WTC11 (cell line): ENCODE results near the gene ITGAL. TPM values are rescaled to one million over a fixed set of nuclear protein-coding genes. Genes with fewer than 3 reads are reported as not detected.

Experiments
- FOXK1 ChIP-seq: sonication (generic); formaldehyde crosslinking; IDR thresholded peaks from 2 replicates; pipeline ENCODE4 v1.8.0; 2022; ENCODE audit warnings: mild to moderate bottlenecking, moderate library complexity, missing genetic modification reagents
- FOXP1 ChIP-seq: sonication (generic); formaldehyde crosslinking; IDR thresholded peaks from 2 replicates; pipeline ENCODE4 v1.8.0; 2022; ENCODE audit warnings: missing genetic modification reagents, mild to moderate bottlenecking, moderate library complexity, borderline replicate concordance
- PRRX2 ChIP-seq: fragments of 250-450 bp; sonication (Bioruptor Pico); IDR thresholded peaks from 2 replicates; pipeline ENCODE4 v1.8.0; 2021; ENCODE audit warnings: mild to moderate bottlenecking
- ZNF219 ChIP-seq: sonication (generic); formaldehyde crosslinking; IDR thresholded peaks from 2 replicates; pipeline ENCODE4 v1.8.0; 2023; ENCODE audit warnings: missing genetic modification reagents, mild to moderate bottlenecking, borderline replicate concordance
- ZNF232 ChIP-seq: sonication (generic); formaldehyde crosslinking; IDR thresholded peaks from 2 replicates; pipeline ENCODE4 v1.8.0; 2022; ENCODE audit warnings: mild to moderate bottlenecking, missing genetic modification reagents
- total RNA-seq: library from RNA; stranded (reverse); gene quantifications from 3 replicates; pipeline ENCODE4 v1.2.3, GENCODE V29; 2021
- TF ChIP-seq, protein P1 (sequence below): sonication (generic); formaldehyde crosslinking; IDR thresholded peaks from 2 replicates; pipeline ENCODE4 v1.8.1; 2023; ENCODE audit warnings: mild to moderate bottlenecking, missing genetic modification reagents, borderline replicate concordance
- TF ChIP-seq, protein P2 (sequence below): fragments of 250-450 bp; sonication (Bioruptor Pico); conservative IDR thresholded peaks from 2 replicates; pipeline ENCODE4 v1.9.0; 2021; ENCODE audit warnings: mild to moderate bottlenecking
- TF ChIP-seq, protein P3 (sequence below): sonication (generic); formaldehyde crosslinking; IDR thresholded peaks from 2 replicates; pipeline ENCODE4 v1.8.1; 2022; ENCODE audit warnings: low read depth, mild to moderate bottlenecking, moderate library complexity, missing genetic modification reagents, borderline replicate concordance
- TF ChIP-seq, protein P4 (sequence below): fragments of 250-450 bp; sonication (Bioruptor Pico); IDR thresholded peaks from 2 replicates; pipeline ENCODE4 v1.9.0; 2021; ENCODE audit warnings: mild to moderate bottlenecking
- TF ChIP-seq, protein P5 (sequence below): sonication (generic); formaldehyde crosslinking; IDR thresholded peaks from 2 replicates; pipeline ENCODE4 v1.8.1; 2023; ENCODE audit warnings: mild to moderate bottlenecking, missing genetic modification reagents
- TF ChIP-seq, protein P6 (sequence below): fragments of 250-450 bp; sonication (Bioruptor Pico); IDR thresholded peaks from 2 replicates; pipeline ENCODE4 v1.9.0; 2021; ENCODE audit warnings: mild to moderate bottlenecking, borderline replicate concordance
- TF ChIP-seq, protein P7 (sequence below): sonication (generic); formaldehyde crosslinking; IDR thresholded peaks from 2 replicates; pipeline ENCODE4 v1.8.1; 2023; ENCODE audit warnings: mild to moderate bottlenecking, missing genetic modification reagents, moderate library complexity

ITGAL gene
- total RNA-seq, 1 experiment from 2014 or later = 1.0 TPM

DNA sequence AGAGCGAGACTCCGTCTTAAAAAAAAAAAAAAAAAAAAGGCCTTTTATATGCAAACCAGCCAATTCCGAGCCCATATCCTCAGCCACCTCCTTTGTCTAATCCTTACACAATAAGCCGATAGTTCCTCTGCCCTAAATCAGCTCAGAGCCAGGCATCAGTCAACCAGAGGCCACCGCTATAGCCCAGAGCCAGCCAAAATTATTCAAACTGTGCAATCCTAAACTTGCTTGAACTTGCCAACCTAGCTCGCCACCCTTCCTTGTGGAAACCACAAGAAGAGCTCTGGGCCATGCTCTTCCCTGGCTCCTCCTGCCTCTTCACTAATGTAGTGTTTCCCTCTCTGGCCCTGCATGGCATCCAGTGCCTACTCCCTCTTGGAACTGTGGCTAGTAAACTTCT, 17.7 kb downstream of the ITGAL start (continued):
- TF ChIP-seq, protein P1, sequence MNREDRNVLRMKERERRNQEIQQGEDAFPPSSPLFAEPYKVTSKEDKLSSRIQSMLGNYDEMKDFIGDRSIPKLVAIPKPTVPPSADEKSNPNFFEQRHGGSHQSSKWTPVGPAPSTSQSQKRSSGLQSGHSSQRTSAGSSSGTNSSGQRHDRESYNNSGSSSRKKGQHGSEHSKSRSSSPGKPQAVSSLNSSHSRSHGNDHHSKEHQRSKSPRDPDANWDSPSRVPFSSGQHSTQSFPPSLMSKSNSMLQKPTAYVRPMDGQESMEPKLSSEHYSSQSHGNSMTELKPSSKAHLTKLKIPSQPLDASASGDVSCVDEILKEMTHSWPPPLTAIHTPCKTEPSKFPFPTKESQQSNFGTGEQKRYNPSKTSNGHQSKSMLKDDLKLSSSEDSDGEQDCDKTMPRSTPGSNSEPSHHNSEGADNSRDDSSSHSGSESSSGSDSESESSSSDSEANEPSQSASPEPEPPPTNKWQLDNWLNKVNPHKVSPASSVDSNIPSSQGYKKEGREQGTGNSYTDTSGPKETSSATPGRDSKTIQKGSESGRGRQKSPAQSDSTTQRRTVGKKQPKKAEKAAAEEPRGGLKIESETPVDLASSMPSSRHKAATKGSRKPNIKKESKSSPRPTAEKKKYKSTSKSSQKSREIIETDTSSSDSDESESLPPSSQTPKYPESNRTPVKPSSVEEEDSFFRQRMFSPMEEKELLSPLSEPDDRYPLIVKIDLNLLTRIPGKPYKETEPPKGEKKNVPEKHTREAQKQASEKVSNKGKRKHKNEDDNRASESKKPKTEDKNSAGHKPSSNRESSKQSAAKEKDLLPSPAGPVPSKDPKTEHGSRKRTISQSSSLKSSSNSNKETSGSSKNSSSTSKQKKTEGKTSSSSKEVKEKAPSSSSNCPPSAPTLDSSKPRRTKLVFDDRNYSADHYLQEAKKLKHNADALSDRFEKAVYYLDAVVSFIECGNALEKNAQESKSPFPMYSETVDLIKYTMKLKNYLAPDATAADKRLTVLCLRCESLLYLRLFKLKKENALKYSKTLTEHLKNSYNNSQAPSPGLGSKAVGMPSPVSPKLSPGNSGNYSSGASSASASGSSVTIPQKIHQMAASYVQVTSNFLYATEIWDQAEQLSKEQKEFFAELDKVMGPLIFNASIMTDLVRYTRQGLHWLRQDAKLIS (CRISPR knock-in tag) = no peak
- TF ChIP-seq, protein P2, sequence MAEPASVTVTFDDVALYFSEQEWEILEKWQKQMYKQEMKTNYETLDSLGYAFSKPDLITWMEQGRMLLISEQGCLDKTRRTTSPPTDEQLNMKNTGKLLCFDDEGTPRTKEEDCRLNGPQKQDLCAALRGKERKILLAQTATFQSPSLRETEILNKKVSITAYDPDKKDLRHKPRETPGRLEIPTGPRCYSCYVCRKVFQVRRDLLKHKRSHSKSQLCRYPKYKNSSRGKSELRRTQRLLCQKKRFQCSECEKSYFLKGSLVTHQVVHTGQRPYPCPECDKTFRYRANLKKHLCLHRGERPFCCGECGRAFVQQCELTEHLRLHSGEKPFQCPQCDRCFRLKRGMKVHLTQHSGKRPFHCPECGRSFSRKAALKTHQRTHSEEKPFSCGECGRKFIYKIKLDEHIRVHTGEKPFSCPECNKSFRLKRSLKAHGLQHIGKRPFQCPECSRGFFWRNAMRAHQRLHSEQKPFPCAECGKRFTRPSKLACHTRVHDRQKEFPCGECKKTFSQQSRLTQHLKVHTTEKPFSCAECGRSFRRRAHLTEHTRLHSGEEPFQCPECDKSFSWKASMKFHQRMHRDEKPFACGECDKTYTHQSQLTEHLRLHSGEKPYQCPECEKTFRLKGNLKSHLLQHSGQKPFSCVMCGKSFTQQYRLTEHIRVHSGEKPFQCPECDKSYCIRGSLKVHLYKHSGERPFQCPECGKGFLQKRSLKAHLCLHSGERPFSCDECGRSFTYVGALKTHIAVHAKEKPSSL (CRISPR knock-in tag) = no peak
- TF ChIP-seq FOXK1 = no peak
- no peak for TF ChIP-seq FOXP1 (CRISPR knock-in tag)
- TF ChIP-seq ZNF232 (CRISPR knock-in tag) = no peak
- TF ChIP-seq, protein P3, sequence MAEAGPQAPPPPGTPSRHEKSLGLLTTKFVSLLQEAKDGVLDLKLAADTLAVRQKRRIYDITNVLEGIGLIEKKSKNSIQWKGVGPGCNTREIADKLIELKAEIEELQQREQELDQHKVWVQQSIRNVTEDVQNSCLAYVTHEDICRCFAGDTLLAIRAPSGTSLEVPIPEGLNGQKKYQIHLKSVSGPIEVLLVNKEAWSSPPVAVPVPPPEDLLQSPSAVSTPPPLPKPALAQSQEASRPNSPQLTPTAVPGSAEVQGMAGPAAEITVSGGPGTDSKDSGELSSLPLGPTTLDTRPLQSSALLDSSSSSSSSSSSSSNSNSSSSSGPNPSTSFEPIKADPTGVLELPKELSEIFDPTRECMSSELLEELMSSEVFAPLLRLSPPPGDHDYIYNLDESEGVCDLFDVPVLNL (CRISPR knock-in tag) = no peak
- TF ChIP-seq, protein P4, sequence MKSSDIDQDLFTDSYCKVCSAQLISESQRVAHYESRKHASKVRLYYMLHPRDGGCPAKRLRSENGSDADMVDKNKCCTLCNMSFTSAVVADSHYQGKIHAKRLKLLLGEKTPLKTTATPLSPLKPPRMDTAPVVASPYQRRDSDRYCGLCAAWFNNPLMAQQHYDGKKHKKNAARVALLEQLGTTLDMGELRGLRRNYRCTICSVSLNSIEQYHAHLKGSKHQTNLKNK = no peak
- TF ChIP-seq ZNF219 (CRISPR knock-in tag) = no peak
- TF ChIP-seq, protein P5, sequence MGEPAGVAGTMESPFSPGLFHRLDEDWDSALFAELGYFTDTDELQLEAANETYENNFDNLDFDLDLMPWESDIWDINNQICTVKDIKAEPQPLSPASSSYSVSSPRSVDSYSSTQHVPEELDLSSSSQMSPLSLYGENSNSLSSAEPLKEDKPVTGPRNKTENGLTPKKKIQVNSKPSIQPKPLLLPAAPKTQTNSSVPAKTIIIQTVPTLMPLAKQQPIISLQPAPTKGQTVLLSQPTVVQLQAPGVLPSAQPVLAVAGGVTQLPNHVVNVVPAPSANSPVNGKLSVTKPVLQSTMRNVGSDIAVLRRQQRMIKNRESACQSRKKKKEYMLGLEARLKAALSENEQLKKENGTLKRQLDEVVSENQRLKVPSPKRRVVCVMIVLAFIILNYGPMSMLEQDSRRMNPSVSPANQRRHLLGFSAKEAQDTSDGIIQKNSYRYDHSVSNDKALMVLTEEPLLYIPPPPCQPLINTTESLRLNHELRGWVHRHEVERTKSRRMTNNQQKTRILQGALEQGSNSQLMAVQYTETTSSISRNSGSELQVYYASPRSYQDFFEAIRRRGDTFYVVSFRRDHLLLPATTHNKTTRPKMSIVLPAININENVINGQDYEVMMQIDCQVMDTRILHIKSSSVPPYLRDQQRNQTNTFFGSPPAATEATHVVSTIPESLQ (CRISPR knock-in tag) = no peak
- TF ChIP-seq, protein P6, sequence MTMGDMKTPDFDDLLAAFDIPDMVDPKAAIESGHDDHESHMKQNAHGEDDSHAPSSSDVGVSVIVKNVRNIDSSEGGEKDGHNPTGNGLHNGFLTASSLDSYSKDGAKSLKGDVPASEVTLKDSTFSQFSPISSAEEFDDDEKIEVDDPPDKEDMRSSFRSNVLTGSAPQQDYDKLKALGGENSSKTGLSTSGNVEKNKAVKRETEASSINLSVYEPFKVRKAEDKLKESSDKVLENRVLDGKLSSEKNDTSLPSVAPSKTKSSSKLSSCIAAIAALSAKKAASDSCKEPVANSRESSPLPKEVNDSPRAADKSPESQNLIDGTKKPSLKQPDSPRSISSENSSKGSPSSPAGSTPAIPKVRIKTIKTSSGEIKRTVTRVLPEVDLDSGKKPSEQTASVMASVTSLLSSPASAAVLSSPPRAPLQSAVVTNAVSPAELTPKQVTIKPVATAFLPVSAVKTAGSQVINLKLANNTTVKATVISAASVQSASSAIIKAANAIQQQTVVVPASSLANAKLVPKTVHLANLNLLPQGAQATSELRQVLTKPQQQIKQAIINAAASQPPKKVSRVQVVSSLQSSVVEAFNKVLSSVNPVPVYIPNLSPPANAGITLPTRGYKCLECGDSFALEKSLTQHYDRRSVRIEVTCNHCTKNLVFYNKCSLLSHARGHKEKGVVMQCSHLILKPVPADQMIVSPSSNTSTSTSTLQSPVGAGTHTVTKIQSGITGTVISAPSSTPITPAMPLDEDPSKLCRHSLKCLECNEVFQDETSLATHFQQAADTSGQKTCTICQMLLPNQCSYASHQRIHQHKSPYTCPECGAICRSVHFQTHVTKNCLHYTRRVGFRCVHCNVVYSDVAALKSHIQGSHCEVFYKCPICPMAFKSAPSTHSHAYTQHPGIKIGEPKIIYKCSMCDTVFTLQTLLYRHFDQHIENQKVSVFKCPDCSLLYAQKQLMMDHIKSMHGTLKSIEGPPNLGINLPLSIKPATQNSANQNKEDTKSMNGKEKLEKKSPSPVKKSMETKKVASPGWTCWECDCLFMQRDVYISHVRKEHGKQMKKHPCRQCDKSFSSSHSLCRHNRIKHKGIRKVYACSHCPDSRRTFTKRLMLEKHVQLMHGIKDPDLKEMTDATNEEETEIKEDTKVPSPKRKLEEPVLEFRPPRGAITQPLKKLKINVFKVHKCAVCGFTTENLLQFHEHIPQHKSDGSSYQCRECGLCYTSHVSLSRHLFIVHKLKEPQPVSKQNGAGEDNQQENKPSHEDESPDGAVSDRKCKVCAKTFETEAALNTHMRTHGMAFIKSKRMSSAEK (CRISPR knock-in tag) = no peak
- TF ChIP-seq PRRX2 (CRISPR knock-in tag) = no peak
- TF ChIP-seq, protein P7, sequence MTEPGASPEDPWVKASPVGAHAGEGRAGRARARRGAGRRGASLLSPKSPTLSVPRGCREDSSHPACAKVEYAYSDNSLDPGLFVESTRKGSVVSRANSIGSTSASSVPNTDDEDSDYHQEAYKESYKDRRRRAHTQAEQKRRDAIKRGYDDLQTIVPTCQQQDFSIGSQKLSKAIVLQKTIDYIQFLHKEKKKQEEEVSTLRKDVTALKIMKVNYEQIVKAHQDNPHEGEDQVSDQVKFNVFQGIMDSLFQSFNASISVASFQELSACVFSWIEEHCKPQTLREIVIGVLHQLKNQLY = no peak
